HG03135 (cell line): Measurements from ENCODE around the gene KCNMA1.

ENCODE experiments used
- ATAC-seq: cut with Tn5 transposase; IDR thresholded peaks from one replicate; pipeline ENCODE4 v1.9.1; 2021; ENCODE audit warnings: mild to moderate bottlenecking, moderate library complexity; ENCODE audit not compliant: unreplicated experiment

Gene KCNMA1

DNA sequence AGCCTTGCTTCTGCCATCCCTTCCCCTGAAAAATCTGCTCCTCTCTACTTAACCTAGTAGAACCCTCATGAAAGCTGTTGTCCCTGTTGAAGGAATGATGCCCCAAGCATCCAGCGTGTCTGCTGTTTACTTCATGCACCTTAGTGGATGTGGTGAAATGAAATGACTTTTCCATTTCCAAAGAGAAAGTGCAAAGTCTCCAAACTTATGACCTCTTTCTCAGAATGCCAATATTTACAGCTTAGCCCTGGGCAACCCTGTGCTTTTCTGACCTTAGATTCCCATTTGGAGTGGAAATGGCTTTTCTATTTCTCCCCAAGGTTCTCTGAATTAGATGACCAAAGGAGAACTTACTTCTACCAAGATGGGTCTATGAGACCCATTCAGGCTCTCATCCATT is 256.9 kb downstream of the KCNMA1 start:
- no peak for ATAC-seq

DNA sequence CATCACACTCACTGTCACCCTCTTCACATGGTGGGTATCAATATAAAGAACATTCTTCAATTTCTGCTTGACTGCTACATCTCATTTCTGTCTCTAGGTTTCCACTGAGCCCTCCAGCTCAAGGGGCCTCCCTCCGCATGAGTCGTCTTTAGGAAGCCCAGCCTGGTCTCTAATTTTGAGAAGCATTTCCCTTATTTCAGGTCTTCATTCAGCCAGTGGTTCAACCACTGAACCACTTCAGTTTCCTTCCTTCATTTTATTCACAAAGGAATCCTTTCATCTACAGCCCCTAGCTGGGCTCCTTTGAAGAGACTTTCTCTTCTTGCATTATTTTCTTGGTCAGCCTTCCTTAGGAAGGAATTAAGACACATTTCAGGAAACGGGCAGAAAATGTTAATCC is 257.4 kb downstream of the KCNMA1 start:
- ATAC-seq, result no peak

DNA sequence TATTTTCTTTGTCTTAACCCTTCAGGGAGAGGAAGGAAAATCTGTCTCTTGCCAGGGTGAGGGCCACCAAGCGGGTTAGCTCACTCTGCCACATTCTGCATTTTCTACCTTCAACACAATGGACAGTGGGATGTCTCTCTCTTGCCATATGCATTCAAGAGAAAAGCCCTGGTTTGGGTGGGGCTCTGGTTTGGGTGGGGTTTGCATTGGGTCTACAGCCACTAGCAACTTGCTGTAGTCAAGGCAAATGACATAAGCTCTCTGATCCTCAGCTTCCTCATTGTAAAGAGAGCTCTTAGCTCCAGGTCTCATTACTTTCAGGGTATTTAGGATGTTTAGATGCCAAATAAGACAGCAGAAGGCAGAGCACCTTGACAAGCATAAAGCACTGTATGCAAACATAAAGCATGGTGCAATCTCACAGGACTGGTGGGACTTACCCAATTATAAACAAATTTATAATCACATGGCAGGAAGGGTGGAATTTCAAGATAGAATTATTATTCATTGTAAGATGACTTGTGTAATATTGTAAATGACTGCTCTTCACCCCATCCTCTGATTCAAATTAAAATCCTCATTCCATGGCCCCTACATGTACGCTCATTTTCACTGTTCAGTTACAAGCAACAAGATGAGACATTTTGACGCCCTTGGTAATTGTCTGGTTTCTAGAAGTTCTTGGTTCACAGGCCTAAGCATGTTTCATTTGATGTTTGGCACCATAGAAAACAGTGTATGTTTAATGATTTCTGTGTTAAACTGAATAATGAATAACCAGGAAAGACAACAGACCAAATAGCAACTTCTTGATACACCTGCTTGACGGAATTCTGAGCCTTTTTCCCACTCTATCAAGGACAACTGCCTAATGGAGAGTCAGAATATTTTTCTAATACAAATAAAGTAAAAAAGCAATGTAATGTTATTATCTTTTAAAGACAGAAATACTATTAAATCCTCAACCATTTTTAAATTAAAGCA is 258.9 kb downstream of the KCNMA1 start:
- no peak for ATAC-seq

DNA sequence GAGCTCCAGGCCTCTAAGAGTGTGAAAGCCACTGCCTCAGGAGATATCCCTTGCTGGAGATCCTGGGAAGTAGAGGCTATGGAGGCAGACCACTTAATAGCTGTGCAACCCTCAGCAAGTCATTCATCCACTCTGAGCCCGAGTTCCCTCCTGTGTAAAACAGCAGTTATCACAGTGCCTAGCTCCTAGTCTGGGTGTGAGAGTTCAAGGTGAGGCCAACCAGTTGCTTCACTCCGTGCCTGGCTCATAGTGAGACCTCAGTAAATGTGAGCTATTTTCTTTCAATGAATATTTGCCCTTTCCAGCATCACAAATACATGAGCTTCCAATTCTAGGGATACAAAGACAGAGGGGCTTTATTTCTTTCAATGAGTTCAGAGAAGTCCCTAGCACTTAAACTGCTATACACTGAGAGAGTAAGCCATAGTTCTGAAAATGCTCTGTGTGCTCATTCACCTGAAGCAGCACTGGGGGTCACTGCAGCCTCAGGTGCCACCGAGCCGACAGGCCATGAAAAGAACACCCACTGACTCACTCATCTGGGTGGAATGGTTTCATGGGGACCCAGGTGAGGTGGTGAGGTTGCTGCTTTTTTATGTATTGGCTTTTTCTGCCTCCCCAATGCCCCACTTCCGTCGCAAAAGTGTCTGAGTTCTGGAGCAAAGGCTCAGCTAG is 259.8 kb downstream of the KCNMA1 start:
- no peak for ATAC-seq

DNA sequence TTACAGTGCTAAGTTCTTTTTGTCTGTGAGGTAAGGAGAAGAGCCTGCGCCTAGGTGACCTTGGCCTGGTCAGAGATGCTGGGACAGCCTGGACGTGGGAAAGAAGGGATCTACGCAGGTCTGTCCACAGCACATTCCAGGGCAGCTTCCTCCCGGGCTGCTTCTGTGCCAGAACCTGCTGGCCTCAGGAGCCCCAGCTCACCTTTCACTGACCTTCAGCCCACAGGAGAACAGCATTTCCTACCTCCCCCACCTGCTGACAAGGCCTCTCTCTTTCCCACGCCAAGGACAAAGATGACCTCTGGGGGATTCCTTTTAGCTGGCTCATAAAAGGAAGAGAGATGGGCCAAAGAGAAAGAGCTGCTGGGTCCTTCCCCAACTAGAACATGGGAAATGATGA is 260.6 kb downstream of the KCNMA1 start:
- ATAC-seq, result no peak

DNA sequence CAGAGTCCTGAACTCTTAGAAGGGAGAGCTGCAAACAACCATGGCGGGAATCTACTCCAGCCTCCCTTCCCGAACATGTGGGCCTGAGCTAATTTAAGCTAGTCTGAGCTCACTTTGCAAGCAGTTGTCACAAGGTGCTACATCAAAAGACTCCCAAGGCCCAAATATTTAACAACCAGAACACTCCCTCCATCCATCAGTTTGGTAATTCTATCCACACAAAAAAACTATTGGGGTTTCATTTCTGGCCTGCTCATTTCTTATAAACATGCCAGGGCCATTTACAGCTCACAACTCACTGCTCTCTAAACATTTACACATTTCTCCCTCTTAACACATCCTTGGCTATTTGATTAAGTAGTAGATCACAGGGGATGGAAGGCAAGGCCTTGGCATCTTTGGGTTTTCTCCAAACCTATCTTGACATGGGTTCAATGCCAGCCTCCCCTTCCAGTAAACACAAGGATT is 263.4 kb downstream of the KCNMA1 start:
- ATAC-seq, result no peak

DNA sequence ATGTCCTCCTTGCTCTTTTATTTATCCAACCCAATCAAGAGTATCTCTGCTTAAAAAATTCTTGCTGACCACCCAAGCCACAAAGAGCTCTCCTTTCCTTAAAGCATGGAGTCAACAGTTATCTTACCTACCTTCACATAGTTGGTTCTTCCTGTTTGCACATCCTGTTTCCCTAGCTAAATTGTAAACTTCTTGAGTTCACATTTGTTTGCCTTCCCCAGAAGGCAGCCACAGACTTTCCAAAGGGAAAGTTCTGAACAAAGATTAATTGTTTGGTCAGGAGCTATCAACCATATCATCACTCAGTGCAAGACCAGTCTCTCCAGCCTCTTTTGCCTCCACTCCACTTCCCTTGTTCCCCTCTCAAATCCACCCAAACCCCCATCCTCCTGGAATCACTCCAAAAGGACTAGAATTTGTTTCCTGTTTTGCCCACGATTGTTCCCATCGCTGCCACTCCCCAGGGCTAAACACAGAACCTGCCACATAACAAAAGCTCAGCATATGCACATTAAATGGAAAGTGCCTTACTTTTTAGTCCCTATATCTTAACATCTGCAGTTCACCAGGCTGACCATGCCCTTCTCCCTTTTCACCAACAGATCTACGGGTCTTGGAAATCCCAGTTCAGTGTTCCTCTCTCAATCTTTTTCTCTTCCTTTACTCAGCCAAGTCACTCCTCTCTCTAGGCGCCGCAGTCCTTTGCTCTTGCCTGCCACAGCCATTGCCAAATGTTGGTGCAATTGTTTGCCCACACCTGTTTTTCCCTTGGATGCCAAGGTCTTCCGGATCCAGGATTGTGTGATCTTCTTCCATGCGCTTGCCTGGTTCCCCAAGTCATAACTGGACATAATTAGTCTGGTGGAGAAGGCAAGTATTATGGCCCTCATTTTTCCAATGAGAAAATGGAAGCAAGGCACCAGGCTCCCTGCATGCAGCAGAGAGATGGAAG is 265.5 kb downstream of the KCNMA1 start:
- no peak for ATAC-seq

DNA sequence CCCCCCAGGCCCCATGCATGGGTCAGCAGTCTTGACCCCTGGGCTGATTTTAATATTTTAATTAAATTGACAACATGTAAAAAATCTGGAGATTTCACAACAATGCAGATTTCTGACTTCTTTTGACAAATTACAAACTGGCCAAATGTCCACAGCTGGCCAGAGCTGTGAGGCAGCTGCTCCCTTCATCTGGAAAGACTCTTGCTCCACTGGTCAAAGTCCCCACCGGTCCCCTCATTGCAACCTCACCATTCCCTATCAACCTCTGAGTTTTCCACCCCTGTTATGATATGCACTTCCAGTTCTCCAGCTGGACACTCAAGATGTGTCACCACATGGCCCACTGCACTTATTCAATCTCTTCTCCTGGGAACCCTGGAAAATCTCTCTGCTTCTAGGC is 266.2 kb downstream of the KCNMA1 start:
- ATAC-seq, result no peak

DNA sequence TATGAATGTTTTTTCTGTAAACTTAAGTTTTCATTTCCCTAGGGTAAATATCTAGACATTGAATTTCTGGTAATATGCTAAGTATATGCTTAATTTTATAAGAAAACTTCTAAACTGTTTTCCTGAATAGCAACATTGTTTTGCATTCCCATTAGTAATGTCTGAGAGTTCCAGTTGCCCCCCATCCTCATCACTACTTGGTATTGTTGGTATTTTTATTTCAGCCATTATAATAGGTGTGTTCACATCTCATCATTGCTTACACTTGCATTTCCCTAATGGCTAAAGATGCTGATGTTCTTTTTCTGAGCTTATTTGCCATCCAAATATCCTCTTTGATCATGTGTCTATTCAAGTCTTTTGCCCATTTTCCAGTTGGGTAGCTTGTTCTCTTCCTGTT is 269.6 kb downstream of the KCNMA1 start:
- ATAC-seq, result no peak

DNA sequence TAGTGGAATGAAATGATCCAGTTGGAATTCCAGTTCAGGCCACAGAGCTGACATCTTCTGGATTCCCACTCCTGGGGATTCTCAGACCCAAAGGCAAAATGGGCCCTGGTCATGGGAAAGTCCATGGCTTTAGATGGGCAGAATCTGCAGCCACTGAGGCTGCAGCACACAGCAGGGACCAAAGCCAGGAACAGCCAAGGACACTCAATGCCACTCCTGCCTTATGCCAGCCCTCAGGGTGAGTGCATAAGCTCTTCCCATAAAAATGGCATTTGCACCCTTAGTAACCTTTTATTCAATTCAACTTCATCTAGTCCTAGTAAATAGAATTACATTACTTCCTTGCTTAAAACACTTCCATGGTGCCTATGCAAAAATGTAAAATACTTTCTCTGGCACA is 274.4 kb downstream of the KCNMA1 start:
- ATAC-seq, result no peak

DNA sequence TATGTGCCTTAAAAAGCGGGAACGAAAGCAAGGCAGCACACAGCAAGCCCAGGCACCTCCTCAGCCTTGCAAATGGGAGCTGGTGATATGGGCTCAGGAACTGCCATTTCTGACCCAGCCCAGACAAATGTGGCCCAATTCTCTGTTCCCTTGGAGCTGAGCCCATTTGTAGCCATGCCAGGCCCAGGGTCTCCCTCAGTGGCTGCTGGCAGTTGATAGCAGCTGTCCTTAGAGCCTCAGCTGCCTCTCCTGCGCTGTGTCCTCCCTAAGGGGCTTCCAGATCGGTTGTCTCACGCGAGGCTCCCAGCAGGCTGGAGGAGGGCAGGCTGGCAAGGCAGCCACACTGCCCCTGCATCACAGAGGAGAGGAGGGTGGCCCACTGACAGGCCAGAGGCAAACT is 275.8 kb downstream of the KCNMA1 start:
- ATAC-seq, result no peak

DNA sequence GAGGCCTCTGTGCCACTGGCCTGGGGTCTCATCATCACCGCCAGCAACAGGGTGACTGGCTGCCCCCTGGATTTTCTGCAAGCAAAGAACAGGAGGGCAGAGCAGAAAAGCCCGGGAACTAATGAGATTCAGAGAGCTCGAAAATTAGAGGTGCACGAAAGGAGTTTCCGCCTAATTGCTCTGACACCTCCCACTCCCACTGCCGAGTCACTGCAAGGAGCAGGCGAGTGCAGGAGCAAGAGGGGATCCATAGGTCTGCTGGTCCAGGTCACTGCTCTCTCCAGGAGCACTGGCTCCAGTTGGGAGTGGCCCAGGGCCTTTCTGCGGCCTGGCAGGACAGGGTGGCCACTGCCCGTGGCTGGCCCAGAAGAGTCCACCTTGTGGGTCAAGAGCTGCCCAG is 276.2 kb downstream of the KCNMA1 start:
- ATAC-seq, result no peak

DNA sequence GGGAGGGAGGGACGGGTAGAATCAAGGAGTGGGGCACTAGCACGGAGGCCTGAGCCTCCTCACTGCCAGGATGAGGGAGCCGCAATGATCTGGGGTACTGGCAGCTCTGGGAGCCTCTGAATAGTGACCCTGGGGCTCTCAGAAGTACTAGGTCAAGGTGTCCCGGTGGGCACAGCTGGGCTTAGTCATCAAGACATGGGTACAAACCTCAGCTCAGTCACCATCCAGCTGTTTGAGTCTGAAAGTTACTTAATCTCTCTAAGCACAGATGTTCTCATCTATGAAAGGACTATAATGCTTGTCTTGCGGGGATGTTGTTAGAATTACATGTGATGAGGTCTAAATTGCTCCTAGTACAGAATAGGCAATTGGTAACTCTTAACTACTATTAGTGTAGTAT is 276.8 kb downstream of the KCNMA1 start:
- no peak for ATAC-seq

DNA sequence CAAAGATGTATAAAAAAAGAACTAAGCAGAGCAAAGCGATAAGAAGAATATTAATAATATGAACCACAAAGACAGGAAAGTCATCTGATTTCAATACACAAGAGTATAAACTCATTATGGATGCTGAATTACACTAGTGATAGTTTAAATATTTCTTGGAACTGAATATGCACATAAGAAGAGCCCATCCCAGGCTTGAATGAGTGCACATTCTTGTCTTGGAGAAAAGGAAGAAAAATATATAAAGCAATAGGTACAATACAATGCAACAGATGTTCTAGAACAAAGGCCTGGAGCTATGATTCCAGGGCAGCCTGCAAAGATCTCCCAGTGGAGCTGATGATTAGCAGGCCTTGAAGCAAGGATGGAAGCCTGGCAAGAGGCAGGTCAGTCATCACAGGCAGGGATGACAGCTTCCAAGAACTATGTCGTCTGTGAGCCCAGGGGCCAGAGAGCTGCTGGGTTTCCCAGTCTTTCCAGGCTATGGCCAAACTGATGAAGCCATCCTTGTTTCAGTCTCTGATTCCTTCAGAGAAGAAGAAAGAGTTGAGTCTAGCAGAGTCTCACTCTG is 277.6 kb downstream of the KCNMA1 start:
- ATAC-seq, result no peak

DNA sequence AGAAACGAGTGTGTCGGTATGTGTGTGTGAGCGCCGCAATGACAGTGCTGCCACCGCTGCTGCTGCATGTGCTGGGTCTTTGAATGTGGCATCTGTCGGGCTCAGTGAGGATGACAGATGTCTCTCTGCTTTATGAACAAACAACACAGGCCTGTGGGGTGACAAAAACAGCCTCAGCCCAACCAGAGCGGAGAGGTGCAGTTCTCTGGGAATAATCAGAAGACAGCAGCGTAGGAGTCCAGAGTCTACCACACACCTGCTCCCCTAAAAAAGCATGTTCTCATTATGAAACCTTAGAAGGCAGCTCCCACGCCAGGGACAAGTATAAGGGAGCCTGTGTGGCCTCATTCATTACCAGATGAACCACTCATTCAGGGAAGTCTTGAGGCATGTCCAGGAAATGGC is 278.3 kb downstream of the KCNMA1 start:
- ATAC-seq, result no peak

DNA sequence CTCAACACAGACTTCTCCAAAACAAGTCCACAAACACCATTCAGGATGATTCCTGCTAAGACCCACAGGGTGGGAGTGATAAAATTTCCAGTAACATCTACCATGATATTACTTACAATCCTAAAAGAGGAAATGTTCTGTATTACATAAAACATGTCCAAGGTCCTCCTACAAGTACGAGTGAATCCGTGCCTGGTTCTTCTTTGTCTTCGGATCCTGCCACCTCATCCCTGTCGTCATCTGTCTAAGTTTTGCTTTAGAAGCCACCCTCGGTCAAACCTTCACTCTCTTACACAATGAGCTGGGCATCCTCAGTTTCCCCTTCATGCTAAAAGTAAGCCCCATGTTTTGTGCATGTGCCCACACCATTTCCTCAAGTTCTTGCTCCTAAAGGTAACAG is 279.0 kb downstream of the KCNMA1 start:
- no peak for ATAC-seq

DNA sequence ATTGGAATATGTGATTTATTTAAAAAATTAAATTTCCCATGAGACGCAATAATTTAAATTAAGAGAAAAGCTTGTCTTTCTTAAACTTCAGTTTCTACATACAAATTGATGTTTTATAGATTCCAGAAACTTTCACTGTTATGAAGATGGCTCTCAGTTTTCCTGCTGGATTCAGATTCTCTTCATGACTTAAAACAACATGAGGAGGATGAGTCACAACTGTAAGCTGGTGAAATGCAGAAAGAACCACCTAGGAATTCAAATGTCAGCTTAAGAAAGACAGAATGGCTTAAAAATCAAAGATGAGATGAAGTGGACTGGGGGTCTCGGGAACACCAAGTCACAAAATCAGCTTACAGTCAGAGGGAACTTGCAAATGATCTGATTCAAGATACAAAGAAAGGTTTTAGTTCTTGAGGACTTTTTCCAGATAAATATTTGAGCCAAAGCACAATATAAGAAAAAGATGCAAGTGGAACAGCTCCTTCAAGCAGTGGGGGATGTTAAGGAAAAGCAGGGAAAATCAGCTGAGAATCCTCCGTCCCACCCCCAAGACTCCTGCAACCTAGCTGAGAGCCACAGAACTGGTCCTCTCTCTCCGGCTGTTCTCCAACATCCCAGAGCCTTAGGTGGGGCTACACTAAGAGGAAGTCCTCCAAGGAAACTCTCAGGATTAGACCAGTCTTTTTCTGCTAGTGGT is 279.8 kb downstream of the KCNMA1 start:
- ATAC-seq, result no peak

DNA sequence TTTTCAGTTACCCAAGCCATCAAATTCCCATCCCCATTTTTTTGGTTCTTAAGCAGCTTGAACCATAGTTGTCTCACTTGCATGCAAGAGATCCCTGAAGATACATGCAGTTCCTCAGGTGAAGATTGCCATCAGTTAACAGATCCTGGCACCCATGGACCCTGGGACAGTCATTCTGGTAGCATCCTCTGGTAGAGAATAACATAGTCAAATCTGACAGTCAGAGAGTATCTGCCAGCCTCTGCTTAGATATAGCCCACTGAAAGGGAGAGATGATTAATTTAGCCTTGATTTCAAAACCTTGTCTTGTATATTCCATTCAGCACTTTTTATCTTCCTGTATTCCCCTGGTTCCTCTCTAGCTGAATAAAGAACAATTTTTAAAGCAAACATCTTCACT is 280.4 kb downstream of the KCNMA1 start:
- no peak for ATAC-seq

DNA sequence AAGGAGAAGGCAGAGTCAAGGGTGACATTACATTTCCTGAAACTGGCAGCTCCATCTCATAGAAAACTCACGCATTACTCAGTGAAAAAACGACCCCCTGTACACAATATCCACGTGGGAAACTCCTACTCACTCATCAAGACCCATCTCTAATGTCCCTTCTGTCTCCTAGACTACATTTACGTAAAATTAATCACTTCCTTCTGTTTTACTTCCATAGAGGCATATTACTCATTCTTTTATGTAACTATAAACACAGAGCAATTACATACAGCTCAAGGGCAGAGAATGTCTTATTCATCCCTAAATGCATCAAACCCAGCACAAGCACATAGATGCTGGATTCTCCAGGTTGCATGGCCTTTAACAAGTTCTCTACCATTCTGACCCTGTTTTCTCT is 281.8 kb downstream of the KCNMA1 start:
- ATAC-seq, result no peak

DNA sequence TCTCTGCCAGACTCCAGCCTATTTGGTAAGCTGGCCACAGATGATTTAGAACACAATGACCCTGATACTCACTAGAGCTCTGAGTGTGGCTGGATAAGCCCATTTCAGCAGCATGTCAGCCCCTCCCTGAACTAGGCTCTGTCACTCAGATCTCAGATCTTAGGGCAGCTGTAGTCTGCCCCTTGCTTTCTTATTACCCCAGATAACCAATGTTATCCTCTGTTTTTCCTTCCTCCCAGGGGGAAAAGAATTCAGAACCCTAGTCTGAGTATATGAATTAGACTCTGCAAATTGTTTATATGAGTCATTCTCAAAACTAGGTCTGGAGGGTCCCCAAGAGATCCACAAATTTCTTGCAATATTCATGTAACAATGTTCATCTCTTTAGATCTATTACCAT is 286.2 kb downstream of the KCNMA1 start:
- no peak for ATAC-seq
